K562 (cell line): ENCODE results near the gene ITGA7. TPM values are rescaled to one million over a fixed set of nuclear protein-coding genes. Genes with fewer than 3 reads are reported as not detected.

Source experiments
- ATF7 ChIP-seq: fragments of 450-650 bp; IDR thresholded peaks from 2 replicates; pipeline ENCODE4 v1.7.1; 2014; ENCODE audit warnings: mild to moderate bottlenecking, moderate library complexity
- ETV5 ChIP-seq: sonication (generic); formaldehyde crosslinking; IDR thresholded peaks from 2 replicates; pipeline ENCODE4 v1.4.0; 2020; ENCODE audit warnings: low read depth, mild to moderate bottlenecking, missing genetic modification reagents
- EZH2 ChIP-seq: IDR thresholded peaks from 2 replicates; pipeline ENCODE4 v1.6.1; 2012; ENCODE audit warnings: low read depth, mild to moderate bottlenecking, inconsistent platforms, low read length, borderline replicate concordance
- FIP1L1 ChIP-seq: fragments of 200-400 bp; formaldehyde crosslinking; IDR thresholded peaks from 2 replicates; pipeline ENCODE4 v1.6.1; 2018; ENCODE audit warnings: mild to moderate bottlenecking, low read depth, low read length; ENCODE audit not compliant: poor library complexity, severe bottlenecking
- HNRNPL ChIP-seq: fragments of 200-400 bp; formaldehyde crosslinking; IDR thresholded peaks from 2 replicates; pipeline ENCODE4 v1.6.1; 2017; ENCODE audit warnings: low read depth, mild to moderate bottlenecking, low read length
- MEIS2 ChIP-seq: fragments of 450-650 bp; IDR thresholded peaks from 2 replicates; pipeline ENCODE4 v1.6.1; 2014; ENCODE audit warnings: mild to moderate bottlenecking; ENCODE audit not compliant: partially characterized antibody
- RBFOX2 ChIP-seq: fragments of 200-400 bp; formaldehyde crosslinking; IDR thresholded peaks from 2 replicates; pipeline ENCODE4 v1.6.1; 2017; ENCODE audit warnings: low read depth, mild to moderate bottlenecking, low read length, moderate library complexity
- RNF2 ChIP-seq: sonication (generic); IDR thresholded peaks from 2 replicates; pipeline ENCODE4 v1.6.1; 2016
- SLC30A9 ChIP-seq: fragments of 250-450 bp; sonication (Bioruptor Pico); IDR thresholded peaks from 2 replicates; pipeline ENCODE4 v1.8.0; 2022; ENCODE audit warnings: mild to moderate bottlenecking, moderate library complexity
- SNRNP70 ChIP-seq: fragments of 200-400 bp; formaldehyde crosslinking; optimal IDR thresholded peaks from 2 replicates; pipeline ENCODE3; 2017; ENCODE audit warnings: low read depth, low read length
- SREBF1 ChIP-seq: fragments of 150-350 bp; IDR thresholded peaks from 2 replicates; pipeline ENCODE4 v1.6.1; 2014; ENCODE audit warnings: antibody characterized with exemption, low read depth, low read length, borderline replicate concordance
- TAF1 ChIP-seq: IDR thresholded peaks from 2 replicates; pipeline ENCODE4 v1.6.1; 2011; ENCODE audit warnings: mild to moderate bottlenecking, low read length, moderate library complexity; ENCODE audit not compliant: insufficient read depth, control insufficient read depth, severe bottlenecking; ENCODE audit errors: extremely low read depth
- THAP12 ChIP-seq: fragments of 250-450 bp; sonication (Bioruptor Pico); IDR thresholded peaks from 2 replicates; pipeline ENCODE4 v1.9.0; 2021; ENCODE audit warnings: mild to moderate bottlenecking, inconsistent platforms
- ZBED1 ChIP-seq: IDR thresholded peaks from 2 replicates; pipeline ENCODE4 v1.6.1; 2014
- ZNF146 ChIP-seq: IDR thresholded peaks from one replicate; pipeline ENCODE4 v1.6.1; 2018; ENCODE audit warnings: missing compliant biosample characterization; ENCODE audit not compliant: unreplicated experiment
- ZNF175 ChIP-seq: fragments of 200-800 bp; sonication (Bioruptor generic); IDR thresholded peaks from 2 replicates; pipeline ENCODE4 v1.6.1; 2016; ENCODE audit warnings: low read depth, mild to moderate bottlenecking, missing genetic modification characterization, missing compliant biosample characterization
- ZNF217 ChIP-seq: sonication (generic); formaldehyde crosslinking; IDR thresholded peaks from 2 replicates; pipeline ENCODE4 v1.8.0; 2022; ENCODE audit warnings: mild to moderate bottlenecking, missing genetic modification reagents
- ZNF316 ChIP-seq: fragments of 450-650 bp; IDR thresholded peaks from 2 replicates; pipeline ENCODE4 v1.6.1; 2016
- ZNF655 ChIP-seq: fragments of 250-450 bp; sonication (Bioruptor Pico); IDR thresholded peaks from 2 replicates; pipeline ENCODE4 v1.5.0; 2021
- polyA plus RNA-seq, 8 experiments: library from polyadenylated mRNA; depleted of rRNA in 4 of 8; stranded (reverse) in 5 of 8; unstranded in 3 of 8; fragments of >200 nt; fragmentation: Nextera tagmentation in 2 of 8; fragmentation: Illumina TruSeq in 1 of 8; extraction: Ambion mirVana in 2 of 8; extraction: Trizol in 1 of 8; gene quantifications; 2 replicates each; pipeline versions ENCODE4 v1.2.1 to v1.2.3, GENCODE V29; 2011 to 2014; ENCODE audit warnings: inconsistent platforms in 1 of 8, missing spikeins in 1 of 8
- total RNA-seq, 7 experiments: library from RNA; depleted of rRNA in 6 of 7; stranded (reverse); fragments of >200 nt in 6 of 7; fragmentation: Illumina TruSeq in 2 of 7; extraction: Trizol in 2 of 7; gene quantifications; 2 replicates each; pipeline versions ENCODE4 v1.2.1 to v1.2.3, GENCODE V29; 2011 to 2021; ENCODE audit warnings: low replicate concordance in 1 of 7
- TF ChIP-seq, protein P1 (sequence below): fragments of 450-650 bp; conservative IDR thresholded peaks from 2 replicates; pipeline ENCODE4 v1.6.1; 2016; ENCODE audit warnings: missing genetic modification characterization, low read depth, mild to moderate bottlenecking, missing compliant biosample characterization, moderate library complexity
- TF ChIP-seq, protein P2 (sequence below): fragments of 450-650 bp; IDR thresholded peaks from 2 replicates; pipeline ENCODE4 v1.6.1; 2017; ENCODE audit warnings: mild to moderate bottlenecking, moderate library complexity
- TF ChIP-seq, protein P3 (sequence below): sonication (generic); formaldehyde crosslinking; IDR thresholded peaks from 2 replicates; pipeline ENCODE4 v1.8.1; 2022; ENCODE audit warnings: missing genetic modification reagents

Gene ITGA7
- total and polyA plus RNA-seq, 9 of the 15 experiments (the other 6 are each of a cell fraction or from before 2014, with no cell fraction given): 0.11 to 2.3 (median 0.56) TPM; not detected in 1

DNA sequence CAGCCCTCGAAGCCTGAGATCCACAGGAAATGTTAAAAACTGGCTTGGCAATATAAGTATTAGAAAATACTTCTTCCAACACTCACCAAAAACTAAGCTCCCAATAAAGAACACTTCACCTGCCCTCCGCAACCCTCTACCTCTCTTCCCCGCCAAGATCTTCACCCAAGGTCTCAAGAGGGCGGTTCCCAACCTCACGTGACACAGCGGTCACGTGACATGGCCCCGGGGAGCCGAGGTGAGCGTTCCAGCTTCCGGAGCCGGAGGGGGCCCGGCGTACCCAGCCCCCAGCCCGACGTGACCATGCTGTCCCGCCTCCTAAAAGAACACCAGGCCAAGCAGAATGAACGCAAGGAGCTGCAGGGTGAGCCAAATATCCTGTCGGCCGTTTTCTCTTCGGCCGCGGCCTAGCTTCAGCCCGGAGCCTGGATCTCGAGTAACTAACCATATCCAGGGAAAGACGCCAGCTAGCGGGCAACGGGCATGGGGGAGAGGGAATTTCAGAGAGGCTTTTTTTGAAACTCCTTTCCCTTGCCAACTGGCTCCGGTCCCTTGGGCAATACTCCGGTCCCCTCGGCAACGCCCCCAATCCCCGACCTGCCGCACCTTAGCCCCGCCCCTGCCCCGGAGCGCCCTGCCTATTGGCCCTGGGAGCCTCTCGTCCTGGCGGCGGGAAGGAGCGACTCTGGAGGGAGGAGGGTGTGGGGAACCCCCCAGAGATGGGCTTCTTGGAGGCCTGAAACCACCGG lies 8.3 kb upstream of the ITGA7 start, which contains the start of gene BLOC1S1 (continued):
- TF ChIP-seq ZNF655 (CRISPR knock-in tag): no peak
- TF ChIP-seq ZNF217 (CRISPR knock-in tag): no peak
- no peak for TF ChIP-seq SNRNP70
- no peak for TF ChIP-seq SLC30A9 (CRISPR knock-in tag)
- TF ChIP-seq ZBED1: no peak
- TF ChIP-seq MEIS2: no peak
- TF ChIP-seq ETV5 (CRISPR knock-in tag): peak; percentile 90
- no peak for TF ChIP-seq THAP12 (CRISPR knock-in tag)
- TF ChIP-seq, protein P1, sequence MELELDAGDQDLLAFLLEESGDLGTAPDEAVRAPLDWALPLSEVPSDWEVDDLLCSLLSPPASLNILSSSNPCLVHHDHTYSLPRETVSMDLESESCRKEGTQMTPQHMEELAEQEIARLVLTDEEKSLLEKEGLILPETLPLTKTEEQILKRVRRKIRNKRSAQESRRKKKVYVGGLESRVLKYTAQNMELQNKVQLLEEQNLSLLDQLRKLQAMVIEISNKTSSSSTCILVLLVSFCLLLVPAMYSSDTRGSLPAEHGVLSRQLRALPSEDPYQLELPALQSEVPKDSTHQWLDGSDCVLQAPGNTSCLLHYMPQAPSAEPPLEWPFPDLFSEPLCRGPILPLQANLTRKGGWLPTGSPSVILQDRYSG (tag): peak; percentile 40; the same call in 1 of the 2 replicates
- TF ChIP-seq EZH2: no peak
- TF ChIP-seq ZNF175 (CRISPR knock-in tag): 0 out of 2 replicates have a peak, but pooled peaks have one; percentile 36
- TF ChIP-seq ZNF146 (CRISPR knock-in tag): no peak
- peak; percentile 65; the same call in 1 of the 2 replicates for TF ChIP-seq SREBF1
- no peak for TF ChIP-seq FIP1L1
- TF ChIP-seq RBFOX2: peak; percentile 78
- TF ChIP-seq, protein P2, sequence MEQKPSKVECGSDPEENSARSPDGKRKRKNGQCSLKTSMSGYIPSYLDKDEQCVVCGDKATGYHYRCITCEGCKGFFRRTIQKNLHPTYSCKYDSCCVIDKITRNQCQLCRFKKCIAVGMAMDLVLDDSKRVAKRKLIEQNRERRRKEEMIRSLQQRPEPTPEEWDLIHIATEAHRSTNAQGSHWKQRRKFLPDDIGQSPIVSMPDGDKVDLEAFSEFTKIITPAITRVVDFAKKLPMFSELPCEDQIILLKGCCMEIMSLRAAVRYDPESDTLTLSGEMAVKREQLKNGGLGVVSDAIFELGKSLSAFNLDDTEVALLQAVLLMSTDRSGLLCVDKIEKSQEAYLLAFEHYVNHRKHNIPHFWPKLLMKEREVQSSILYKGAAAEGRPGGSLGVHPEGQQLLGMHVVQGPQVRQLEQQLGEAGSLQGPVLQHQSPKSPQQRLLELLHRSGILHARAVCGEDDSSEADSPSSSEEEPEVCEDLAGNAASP: no peak
- TF ChIP-seq HNRNPL: no peak
- TF ChIP-seq, protein P3, sequence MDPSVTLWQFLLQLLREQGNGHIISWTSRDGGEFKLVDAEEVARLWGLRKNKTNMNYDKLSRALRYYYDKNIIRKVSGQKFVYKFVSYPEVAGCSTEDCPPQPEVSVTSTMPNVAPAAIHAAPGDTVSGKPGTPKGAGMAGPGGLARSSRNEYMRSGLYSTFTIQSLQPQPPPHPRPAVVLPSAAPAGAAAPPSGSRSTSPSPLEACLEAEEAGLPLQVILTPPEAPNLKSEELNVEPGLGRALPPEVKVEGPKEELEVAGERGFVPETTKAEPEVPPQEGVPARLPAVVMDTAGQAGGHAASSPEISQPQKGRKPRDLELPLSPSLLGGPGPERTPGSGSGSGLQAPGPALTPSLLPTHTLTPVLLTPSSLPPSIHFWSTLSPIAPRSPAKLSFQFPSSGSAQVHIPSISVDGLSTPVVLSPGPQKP (CRISPR knock-in tag): no peak
- peak; percentile 56 for TF ChIP-seq TAF1
- TF ChIP-seq ZNF316: no peak
- peak; percentile 59 for TF ChIP-seq ATF7
- peak; percentile 77 for TF ChIP-seq RNF2
